RWPE1 (cell line): ENCODE measurements around the gene BCLAF1.

ENCODE experiments used
- CTCF ChIA-PET: fragments of 350-600 bp; sonication (Branson Sonifier 250); formaldehyde crosslinking; extraction: SDS; loops from one replicate; lab custom pipeline; 2021; lab: Yijun Ruan, JAX
- POLR2A ChIA-PET: fragments of 400-600 bp; formaldehyde crosslinking; extraction: SDS; loops from one replicate; lab custom pipeline; 2020; ENCODE audit warnings: antibody characterized with exemption; ENCODE audit not compliant: low non-redundant PET; lab: Yijun Ruan, JAX
- DNase-seq: peaks from one replicate; pipeline ENCODE4 v3.0.0; 2012; ENCODE audit warnings: low spot score
- H3K27ac ChIP-seq: fragments of 450-650 bp; 2 replicates; pipeline ENCODE4 v1.5.1; 2017
- TF ChIP-seq, protein P1 (sequence below): fragments of 450-650 bp; conservative IDR thresholded peaks from 2 replicates; pipeline ENCODE4 v1.5.1; 2017; ENCODE audit warnings: low read depth, mild to moderate bottlenecking

BCLAF1 gene

DNA sequence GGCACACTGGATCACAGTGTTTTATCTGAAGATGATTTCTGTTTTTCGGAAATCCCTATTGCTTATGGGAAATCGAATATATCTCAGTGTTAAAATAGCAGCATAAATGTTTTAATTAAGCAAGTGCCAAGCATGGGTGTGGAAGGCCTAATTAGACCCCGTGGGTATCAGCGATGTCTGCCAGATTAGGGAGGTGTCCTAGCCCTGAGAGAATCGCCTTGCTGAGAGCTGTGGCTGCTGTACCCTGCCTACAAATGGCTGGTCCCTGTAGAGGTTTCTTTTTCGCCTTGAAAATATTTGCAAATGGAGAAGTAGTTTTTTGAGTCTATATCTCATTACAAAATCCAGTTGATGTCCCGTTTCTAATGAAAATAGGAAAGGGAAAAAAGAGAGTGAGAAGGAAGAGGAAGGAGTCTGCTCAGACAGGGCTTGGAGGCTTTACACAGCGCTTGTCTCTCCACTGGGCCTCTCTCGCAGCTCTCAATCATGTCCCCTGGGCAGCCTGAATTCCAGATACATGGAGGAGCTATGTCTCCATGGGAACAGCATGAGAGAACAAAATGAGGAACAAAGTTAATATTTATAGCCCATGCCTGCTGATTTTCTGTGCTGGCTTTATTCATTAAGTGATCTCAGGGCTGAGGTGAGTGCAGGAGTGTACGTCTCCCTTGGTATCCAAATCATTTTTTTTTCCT, 35.2 kb upstream of the BCLAF1 start:
- POLR2A ChIA-PET, result no interaction called here
- DNase-seq, result no peak
- TF ChIP-seq, protein P1, sequence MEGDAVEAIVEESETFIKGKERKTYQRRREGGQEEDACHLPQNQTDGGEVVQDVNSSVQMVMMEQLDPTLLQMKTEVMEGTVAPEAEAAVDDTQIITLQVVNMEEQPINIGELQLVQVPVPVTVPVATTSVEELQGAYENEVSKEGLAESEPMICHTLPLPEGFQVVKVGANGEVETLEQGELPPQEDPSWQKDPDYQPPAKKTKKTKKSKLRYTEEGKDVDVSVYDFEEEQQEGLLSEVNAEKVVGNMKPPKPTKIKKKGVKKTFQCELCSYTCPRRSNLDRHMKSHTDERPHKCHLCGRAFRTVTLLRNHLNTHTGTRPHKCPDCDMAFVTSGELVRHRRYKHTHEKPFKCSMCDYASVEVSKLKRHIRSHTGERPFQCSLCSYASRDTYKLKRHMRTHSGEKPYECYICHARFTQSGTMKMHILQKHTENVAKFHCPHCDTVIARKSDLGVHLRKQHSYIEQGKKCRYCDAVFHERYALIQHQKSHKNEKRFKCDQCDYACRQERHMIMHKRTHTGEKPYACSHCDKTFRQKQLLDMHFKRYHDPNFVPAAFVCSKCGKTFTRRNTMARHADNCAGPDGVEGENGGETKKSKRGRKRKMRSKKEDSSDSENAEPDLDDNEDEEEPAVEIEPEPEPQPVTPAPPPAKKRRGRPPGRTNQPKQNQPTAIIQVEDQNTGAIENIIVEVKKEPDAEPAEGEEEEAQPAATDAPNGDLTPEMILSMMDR, result no peak
- no peak overlapping the region for H3K27ac ChIP-seq
- CTCF ChIA-PET, result interaction anchor here (0.7 kb wide), 1 partner anchor 1566 kb away, joined by 3 read pairs; no protein-coding TSS in a partner anchor

DNA sequence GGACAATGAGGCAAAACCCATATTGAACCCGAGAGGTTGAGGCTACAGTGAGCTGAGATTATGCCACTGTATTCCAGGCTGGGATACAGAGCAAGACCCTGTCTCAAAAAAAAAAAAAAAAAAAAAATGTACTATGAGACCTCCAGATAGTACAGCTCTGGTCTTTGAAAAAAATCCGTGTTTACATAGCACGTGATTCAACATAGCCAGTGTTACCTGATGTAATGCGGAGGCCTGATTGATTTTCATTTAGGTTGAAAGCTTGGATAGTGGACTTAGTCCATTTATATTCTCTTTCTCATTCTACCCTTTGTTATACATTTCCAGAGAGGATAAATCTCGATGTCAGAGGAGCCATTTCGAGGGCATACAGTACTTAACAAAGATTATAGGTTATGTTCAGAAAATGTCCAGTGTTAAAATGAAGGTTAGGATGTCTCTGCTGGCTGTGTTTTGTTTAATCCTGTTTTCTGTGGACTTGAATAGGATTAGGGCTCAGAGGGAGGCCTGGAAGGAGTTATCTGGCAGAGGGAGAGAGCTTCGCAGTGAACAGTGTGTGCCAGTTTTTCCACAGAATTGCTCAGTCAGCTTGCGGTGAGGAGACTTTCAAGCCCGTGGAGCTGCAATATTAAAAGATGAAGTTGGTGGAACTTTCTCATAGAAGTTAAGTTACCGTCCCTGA, 33.9 kb upstream of the BCLAF1 start:
- DNase-seq, result no peak
- CTCF ChIA-PET, result no interaction called here
- POLR2A ChIA-PET, result no interaction called here

DNA sequence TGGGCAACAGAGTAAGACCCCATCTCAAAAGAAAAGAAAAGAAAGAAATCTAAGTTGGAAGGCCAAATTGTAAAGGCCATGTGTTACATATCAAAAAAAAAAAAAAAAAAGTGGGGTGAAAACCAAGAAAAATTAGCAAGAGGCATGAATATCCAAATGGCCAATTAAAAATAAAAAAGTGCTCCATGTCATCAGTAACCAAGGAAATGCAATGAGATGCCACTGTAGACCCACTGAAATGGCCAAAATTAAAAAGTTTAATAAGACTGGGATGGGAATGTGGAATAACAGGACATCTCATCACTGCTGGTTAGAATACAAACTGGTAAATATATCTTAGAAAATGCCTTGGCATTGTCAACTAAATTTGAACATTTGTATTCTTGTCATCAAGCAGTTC, 30.1 kb upstream of the BCLAF1 start:
- ChIA-PET POLR2A (no interaction called here), CTCF (no interaction called here)
- DNase-seq, result no peak
- TF ChIP-seq, protein P1, result no peak
- H3K27ac ChIP-seq, result no peak overlapping the region

More for the DNA sequence above, 33.9 kb upstream of the BCLAF1 start:
- TF ChIP-seq, protein P1, result no peak
- H3K27ac ChIP-seq, result no peak overlapping the region

DNA sequence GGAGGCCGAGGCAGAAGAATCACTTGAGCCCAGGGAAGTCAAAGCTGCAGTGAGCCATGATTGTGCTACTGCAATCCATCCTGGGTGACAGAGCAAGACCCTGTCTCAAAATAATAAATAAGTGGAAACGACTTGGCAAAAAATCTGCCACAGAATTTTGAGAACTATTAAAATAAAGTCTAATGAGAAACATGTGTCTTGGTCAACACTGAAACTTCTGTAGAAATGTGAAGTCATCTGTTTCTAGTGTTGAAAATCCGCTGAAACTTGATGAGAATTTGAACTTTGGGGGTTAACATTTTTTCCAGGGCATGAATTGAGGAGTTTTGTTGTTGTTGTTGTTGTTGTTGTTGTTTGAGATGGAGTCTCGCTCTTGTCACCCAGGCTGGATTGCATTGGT, 29.0 kb upstream of the BCLAF1 start:
- TF ChIP-seq, protein P1, result no peak
- POLR2A ChIA-PET, result no interaction called here
- CTCF ChIA-PET, result interaction anchor here (0.6 kb wide), 1 partner anchor 326 kb away, joined by 5 read pairs; no protein-coding TSS in a partner anchor
- no peak for DNase-seq
- H3K27ac ChIP-seq, result no peak overlapping the region

DNA sequence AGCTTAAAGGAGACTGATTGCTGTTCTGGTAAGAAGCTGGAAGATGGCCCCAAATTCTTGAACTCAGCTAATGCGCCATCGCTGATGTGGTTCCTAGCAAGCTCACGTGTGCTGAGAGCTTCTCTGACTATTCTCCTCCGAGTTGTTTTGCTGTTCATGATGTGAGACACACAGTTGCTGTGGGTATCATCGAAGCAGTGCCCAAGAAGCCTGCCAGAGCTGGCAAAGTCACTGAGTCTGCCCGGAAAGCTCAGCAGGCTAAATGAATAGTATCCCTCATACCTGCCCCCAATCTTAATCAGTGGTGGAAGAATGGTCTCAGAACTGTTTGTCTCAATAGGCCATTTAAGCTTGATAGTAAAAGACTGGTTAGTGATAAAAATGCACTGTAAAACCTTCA, 28.3 kb upstream of the BCLAF1 start:
- DNase-seq, result no peak
- TF ChIP-seq, protein P1, result no peak
- CTCF ChIA-PET, result interaction anchor here (0.5 to 1.1 kb wide), 2 partner anchors 12 to 61 kb away, joined by 3 to 6 read pairs; no protein-coding TSS in a partner anchor
- POLR2A ChIA-PET, result no interaction called here
- H3K27ac ChIP-seq, result no peak overlapping the region

DNA sequence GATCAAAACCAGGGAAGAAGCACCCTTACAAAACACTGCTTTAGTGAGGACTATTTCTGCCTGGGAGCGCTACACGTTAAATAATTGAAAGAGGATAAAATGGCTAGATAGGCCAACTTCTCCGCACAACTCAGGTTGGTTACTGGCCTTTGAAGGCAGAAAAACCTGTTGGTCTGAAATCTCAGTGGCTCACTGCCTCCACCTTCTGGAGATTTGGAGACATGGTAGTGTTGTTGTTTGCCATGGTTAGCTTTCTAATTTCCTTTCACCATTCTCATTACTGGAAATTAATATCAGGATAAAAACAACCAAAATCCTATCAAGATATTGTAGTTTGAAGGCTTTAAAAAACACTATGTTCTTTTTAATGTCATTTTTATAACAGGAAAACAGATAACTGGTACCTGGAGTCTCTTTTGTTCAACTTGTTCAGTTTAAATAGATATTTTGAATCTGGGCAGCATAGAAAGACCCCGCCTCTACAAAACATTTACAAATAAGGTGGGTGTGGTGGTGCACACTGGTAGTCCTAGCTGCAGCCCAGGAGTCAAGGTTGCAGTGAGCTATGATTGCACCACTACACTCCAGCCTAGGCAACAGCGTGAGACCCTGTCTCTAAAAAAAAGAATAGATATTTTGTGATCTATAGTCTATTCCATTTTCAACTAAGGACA, 27.5 kb upstream of the BCLAF1 start:
- TF ChIP-seq, protein P1, result peak; percentile 73
- no peak overlapping the region for H3K27ac ChIP-seq
- DNase-seq, result peak; percentile 57
- CTCF ChIA-PET, result interaction anchor here (0.5 to 1.1 kb wide), 13 partner anchors 12 to 781 kb away, joined by 3 to 6 read pairs (median 3); partner anchors contain the start of genes BCLAF1 and MAP7
- POLR2A ChIA-PET, result no interaction called here
